CD4-positive, alpha-beta memory T cell (primary cell): Measurements from ENCODE around the gene MCTP2. TPM values are rescaled to one million over a fixed set of nuclear protein-coding genes. Genes with fewer than 3 reads are reported as not detected.

Experiments used
- CTCF ChIA-PET: fragments of 350-600 bp; sonication (Branson Sonifier 250); formaldehyde crosslinking; loops from one replicate; lab custom pipeline; 2021; ENCODE audit warnings: inconsistent platforms; ENCODE audit not compliant: partially characterized antibody; lab: Charles Lee
- POLR2A ChIA-PET: fragments of 350-600 bp; sonication (Branson Sonifier 250); formaldehyde crosslinking; loops from one replicate; lab custom pipeline; 2021; ENCODE audit not compliant: partially characterized antibody; lab: Charles Lee
- DNase-seq, 5 donors: peaks; one replicate each; pipeline versions ENCODE4 v3.0.0 to v3.0.0-alpha.2; 2020 to 2022; ENCODE audit warnings: mixed read lengths in 1 of 5
- H3K27ac ChIP-seq: one replicate; pipeline ENCODE4 v1.7.0; 2013; ENCODE audit warnings: low read depth, low read length
- H3K27me3 ChIP-seq: 2 replicates; pipeline ENCODE4 v1.7.0; 2013; ENCODE audit warnings: mild to moderate bottlenecking, low read length, moderate library complexity; ENCODE audit not compliant: insufficient read depth
- H3K36me3 ChIP-seq: 2 replicates; pipeline ENCODE4 v1.7.0; 2013; ENCODE audit warnings: mild to moderate bottlenecking, low read length, moderate library complexity; ENCODE audit not compliant: insufficient read depth
- H3K4me1 ChIP-seq: 2 replicates; pipeline ENCODE4 v1.7.0; 2013; ENCODE audit warnings: mild to moderate bottlenecking, low read length, moderate library complexity; ENCODE audit not compliant: insufficient read depth
- H3K4me3 ChIP-seq, 2 donors: one replicate each; pipeline ENCODE4 v1.7.0; 2013; ENCODE audit warnings: low read length in 2 of 2, mild to moderate bottlenecking in 1 of 2
- H3K9me3 ChIP-seq, 2 donors: one replicate each; pipeline ENCODE4 v1.7.0; 2013; ENCODE audit warnings: low read length in 2 of 2, control low read depth in 1 of 2; ENCODE audit not compliant: control insufficient read depth in 1 of 2
- H3K27ac Mint-ChIP-seq, 7 donors: one replicate each; pipeline ENCODE4 v1.8.0; 2020 to 2021; ENCODE audit warnings: mixed read lengths in 7 of 7, mild to moderate bottlenecking in 6 of 7, inconsistent platforms in 3 of 7, moderate library complexity in 3 of 7
- H3K27me3 Mint-ChIP-seq, 2 donors: one replicate each; pipeline ENCODE4 v1.8.0; 2020 to 2021; ENCODE audit warnings: mixed read lengths in 2 of 2
- H3K36me3 Mint-ChIP-seq, 2 donors: one replicate each; pipeline ENCODE4 v1.8.0; 2020 to 2021; ENCODE audit warnings: mixed read lengths in 2 of 2, inconsistent platforms in 1 of 2, mild to moderate bottlenecking in 1 of 2
- H3K4me1 Mint-ChIP-seq, 4 donors: one replicate each; pipeline ENCODE4 v1.8.0; 2020 to 2021; ENCODE audit warnings: mixed read lengths in 4 of 4, mild to moderate bottlenecking in 1 of 4
- H3K4me3 Mint-ChIP-seq, 8 donors: one replicate each; pipeline ENCODE4 v1.8.0; 2020 to 2021; ENCODE audit warnings: mixed read lengths in 8 of 8, mild to moderate bottlenecking in 7 of 8, moderate library complexity in 6 of 8, inconsistent platforms in 3 of 8
- H3K9me3 Mint-ChIP-seq, 8 donors: one replicate each; pipeline ENCODE4 v1.8.0; 2020 to 2021; ENCODE audit warnings: mixed read lengths in 8 of 8, mild to moderate bottlenecking in 5 of 8, inconsistent platforms in 3 of 8, moderate library complexity in 1 of 8
- intact Hi-C: fragments of 100-400 bp; cut with micrococcal nuclease; formaldehyde crosslinking; loops from one replicate; pipeline ENCODE4 v1.15.1; 2023
- polyA plus RNA-seq, 2 donors: library from polyadenylated mRNA; unstranded; fragments of 300-500 nt; fragmentation: Illumina TruSeq; gene quantifications; one replicate each; pipeline ENCODE4 v1.2.3, GENCODE V29; 2021
- total RNA-seq, 2 experiments: library from RNA; stranded (reverse); gene quantifications; one replicate each; pipeline ENCODE4 v1.2.3, GENCODE V29; 2021

The MCTP2 gene
- total and polyA plus RNA-seq, 4 experiments from 2014 or later: 2.0 to 19.6 (median 11.8) TPM

GRCh38 chr15:94526071-94526689 lies 294.8 kb downstream of the MCTP2 start:
- H3K4me3 ChIP-seq: no peak overlapping the region
- no peaks in the 10 kb centered on the region for H3K27me3 ChIP-seq
- no peaks in the 10 kb centered on the region for H3K4me1 ChIP-seq
- no peak overlapping the region for H3K4me3 Mint-ChIP-seq
- H3K9me3 ChIP-seq: no peaks in the 10 kb centered on the region
- no peaks in the 10 kb centered on the region for H3K4me1 Mint-ChIP-seq
- intact Hi-C loops: no loop called here
- no peak for DNase-seq
- no peaks in the 10 kb centered on the region for H3K36me3 Mint-ChIP-seq
- ChIA-PET CTCF (no interaction called here), POLR2A (no interaction called here)
- H3K27ac ChIP-seq: no peak overlapping the region
- H3K36me3 ChIP-seq: no peaks in the 10 kb centered on the region
- peaks cover 0 to 2% (median 0%) of the 10 kb centered on the region in 8 donors for H3K9me3 Mint-ChIP-seq
- H3K27ac Mint-ChIP-seq: no peak overlapping the region
- H3K27me3 Mint-ChIP-seq: peaks cover 0 to under 1% of the 10 kb centered on the region in 2 donors

GRCh38 chr15:94532226-94532625 lies 300.9 kb downstream of the MCTP2 start:
- Histone ChIP-seq H3K27ac (no peak overlapping the region), H3K9me3 (no peaks in the 10 kb centered on the region), H3K4me1 (no peaks in the 10 kb centered on the region), H3K36me3 (no peaks in the 10 kb centered on the region), H3K4me3 (no peak overlapping the region), H3K27me3 (no peaks in the 10 kb centered on the region)
- Mint-ChIP-seq H3K36me3 (no peaks in the 10 kb centered on the region), H3K27ac (no peak overlapping the region), H3K9me3 (peaks cover 0 to 3% (median 0%) of the 10 kb centered on the region in 8 donors), H3K27me3 (peaks cover 7 to 8% of the 10 kb centered on the region in 2 donors), H3K4me3 (no peak overlapping the region), H3K4me1 (no peaks in the 10 kb centered on the region)
- POLR2A ChIA-PET: no interaction called here
- CTCF ChIA-PET: no interaction called here
- DNase-seq: no peak
- intact Hi-C loops: no loop called here
